Sciatic nerve (tissue), 2 donors: ENCODE results near the gene LRRC2. TPM values are rescaled to one million over a fixed set of nuclear protein-coding genes. Genes with fewer than 3 reads are reported as not detected.
"Not testable (repeated sequence)": the region's sequence is repeated elsewhere in the genome, so short reads cannot be mapped to it uniquely, and the experiment has no call there.

Experiments
- ATAC-seq: fragments of 200-7000 bp; cut with Tn5 transposase; one replicate; pipeline ENCODE4 v1.9.1; 2020; ENCODE audit warnings: mild to moderate bottlenecking, moderate library complexity
- DNase-seq: peaks from one replicate; pipeline ENCODE4 v3.0.0-alpha.2; 2020; ENCODE audit warnings: low spot score
- intact Hi-C: fragments of 100-400 bp; cut with DNase I; formaldehyde crosslinking; loops from one replicate; pipeline ENCODE4 v1.14.2; 2022
- total RNA-seq: library from RNA; stranded (reverse); fragmentation: NEBNext Ultra II Directional; extraction: Animal tissue kit (Norgen Biotek cat#: 25700); gene quantifications from one replicate; pipeline ENCODE4 v1.2.1, GENCODE V29; 2021
- donor health status: DM: no; HTN: no; CAD: no.
- donor health status: DM: no; HTN: no; CAD: no.

Gene LRRC2, protein sequence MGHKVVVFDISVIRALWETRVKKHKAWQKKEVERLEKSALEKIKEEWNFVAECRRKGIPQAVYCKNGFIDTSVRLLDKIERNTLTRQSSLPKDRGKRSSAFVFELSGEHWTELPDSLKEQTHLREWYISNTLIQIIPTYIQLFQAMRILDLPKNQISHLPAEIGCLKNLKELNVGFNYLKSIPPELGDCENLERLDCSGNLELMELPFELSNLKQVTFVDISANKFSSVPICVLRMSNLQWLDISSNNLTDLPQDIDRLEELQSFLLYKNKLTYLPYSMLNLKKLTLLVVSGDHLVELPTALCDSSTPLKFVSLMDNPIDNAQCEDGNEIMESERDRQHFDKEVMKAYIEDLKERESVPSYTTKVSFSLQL
- total RNA-seq: 2.2 TPM

DNA sequence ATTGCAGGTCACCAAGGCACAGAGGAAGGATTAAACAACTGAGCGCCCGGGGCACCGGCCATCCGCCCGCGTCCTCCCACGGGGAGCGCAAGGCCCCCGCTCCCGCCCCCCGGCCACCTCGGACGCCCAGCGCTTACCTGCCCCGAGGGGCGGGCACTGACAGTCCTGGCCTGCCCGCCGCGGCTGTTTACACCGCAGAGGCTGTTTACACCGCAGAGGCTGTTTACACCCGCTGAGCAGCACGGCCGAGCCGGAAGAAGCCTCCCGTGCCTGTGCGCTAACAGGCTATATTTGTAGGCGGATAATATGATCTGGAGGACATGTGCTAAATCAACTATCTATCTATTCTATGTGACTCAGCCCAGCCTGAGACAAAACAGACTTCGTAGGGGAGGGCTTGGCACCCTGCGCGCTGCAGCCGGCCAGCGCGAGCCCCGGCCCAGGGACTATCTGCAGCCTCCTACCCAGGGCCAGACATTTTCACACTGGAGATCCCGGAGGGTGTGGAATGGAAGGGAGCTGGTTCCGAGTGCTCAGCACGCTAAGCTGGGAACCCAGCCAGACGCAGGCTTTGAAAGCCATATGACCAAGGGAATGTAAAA, at the start of gene LRRC2:
Gene LRRC2 (minus strand): TSS at position 263 of the 602 bp plus-strand sequence. CDS start 14,711 bp downstream, outside the sequence.
- DNase-seq (no peak), ATAC-seq (peak; percentile 72)
- intact Hi-C loops: no loop called here

DNA sequence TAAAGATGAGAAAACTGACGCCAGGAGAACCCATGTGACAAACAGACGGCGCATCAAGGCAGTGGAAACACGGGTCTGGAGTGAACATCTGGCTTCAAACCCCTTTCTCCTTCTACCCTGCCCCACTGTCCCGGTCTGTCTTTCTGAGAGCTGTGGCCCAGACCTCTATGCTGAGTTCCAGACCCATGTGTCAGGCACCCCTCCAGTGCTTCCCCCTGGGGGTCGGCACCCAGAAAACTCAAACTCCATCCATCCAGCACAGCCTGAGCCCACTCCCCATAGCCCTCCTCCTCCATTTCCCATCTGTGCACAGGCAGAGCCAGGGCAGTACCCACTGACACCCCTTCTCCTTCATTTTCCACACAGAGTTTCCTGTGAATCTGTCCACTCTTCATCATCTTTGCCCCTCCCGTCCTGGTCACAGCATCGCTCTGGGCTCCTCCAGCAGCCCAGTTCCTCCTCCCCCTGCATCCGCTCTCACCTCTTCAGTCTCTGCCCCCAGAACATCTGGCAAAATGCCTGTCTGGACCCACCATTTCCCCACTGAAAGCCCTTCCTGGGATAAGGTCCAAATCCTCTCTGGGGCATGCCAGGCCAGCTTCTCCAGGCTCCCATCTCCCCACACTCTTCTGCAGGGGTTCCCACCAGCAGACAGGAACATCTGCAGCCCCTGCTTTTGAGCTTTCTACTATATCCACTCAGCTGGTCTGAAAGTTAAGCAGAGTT, 49.1 kb upstream of the LRRC2 start:
- intact Hi-C loops: no loop called here
- DNase-seq: no peak
- ATAC-seq: no peak

DNA sequence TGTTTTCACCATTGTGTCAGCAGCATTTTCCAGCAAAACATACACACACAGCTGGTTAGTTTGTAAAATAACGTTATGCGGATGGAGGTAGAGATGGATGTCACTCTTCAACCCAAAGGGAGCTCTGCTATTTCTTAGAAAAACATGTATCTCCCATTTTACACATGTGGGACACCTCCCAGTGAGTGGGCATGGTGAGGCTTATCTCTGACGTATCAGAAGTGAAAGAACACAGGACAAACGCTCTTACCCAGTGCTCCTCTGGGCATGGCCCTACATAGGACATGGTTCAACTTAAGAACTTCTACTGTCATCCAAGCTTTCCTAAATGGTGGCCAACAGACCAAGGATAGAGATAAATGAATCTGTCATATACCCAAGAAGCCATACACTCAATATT, 48.3 kb upstream of the LRRC2 start:
- ATAC-seq: no peak
- DNase-seq: no peak
- intact Hi-C loops: no loop called here

DNA sequence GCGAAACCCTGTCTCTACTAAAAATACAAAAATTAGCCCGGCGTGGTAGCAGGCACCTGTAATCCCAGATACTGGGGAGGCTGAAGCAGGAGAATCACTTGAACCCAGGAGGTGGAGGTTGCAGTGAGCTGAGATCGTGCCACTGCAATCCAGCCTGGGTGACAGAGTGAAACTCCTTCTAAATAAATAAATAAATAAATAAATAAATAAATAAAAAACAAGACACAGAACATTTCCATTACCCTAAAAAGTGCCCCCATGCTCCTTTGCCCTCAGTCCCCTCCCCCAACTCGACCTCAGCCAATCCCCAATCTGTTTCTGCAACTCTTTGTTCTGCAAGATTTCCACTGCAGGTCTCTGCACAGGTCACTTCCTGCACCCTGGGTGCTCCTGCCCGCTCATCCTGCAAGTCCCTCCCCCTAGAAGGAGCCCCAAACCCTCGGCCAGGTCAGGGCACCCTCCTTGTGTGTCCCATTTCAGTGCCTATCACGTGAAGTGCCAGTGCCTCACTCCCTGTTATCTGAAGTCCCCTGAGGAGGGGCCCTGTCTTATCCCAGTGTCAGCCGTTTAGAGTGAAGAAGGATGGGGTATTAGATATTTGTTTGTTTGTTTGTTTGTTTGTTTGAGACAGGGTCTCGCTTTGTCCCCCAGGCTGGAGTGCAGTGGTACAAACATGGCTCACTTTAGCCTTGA, 47.4 kb upstream of the LRRC2 start:
- DNase-seq (no peak), ATAC-seq (no peak)
- intact Hi-C loops: no loop called here

DNA sequence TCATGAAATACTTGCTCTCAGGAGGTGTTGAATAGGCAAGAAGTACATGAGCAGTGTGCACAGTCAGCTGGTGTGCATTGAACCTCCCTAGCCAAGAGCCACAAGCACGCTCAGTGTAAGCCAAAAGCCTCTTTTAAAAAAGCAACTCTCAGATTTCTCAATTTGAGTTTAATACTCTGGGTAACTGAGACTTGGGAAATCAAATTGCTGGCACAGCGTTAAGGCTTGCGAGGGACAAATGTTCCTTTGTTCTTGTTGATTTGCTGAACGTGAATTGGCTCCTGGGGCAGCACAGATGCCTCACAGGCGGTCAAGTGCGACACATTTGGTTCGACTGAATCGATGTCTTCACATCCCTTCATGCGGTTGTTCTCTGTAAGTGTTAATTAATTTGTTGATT, 46.2 kb upstream of the LRRC2 start, which contains the start of gene FAM240A:
Gene FAM240A (plus strand): TSS at position 202 of the 400 bp plus-strand sequence. CDS start 159 bp downstream, at position 361.
- intact Hi-C loops: no loop called here
- DNase-seq (no peak), ATAC-seq (peak; percentile 95)

DNA sequence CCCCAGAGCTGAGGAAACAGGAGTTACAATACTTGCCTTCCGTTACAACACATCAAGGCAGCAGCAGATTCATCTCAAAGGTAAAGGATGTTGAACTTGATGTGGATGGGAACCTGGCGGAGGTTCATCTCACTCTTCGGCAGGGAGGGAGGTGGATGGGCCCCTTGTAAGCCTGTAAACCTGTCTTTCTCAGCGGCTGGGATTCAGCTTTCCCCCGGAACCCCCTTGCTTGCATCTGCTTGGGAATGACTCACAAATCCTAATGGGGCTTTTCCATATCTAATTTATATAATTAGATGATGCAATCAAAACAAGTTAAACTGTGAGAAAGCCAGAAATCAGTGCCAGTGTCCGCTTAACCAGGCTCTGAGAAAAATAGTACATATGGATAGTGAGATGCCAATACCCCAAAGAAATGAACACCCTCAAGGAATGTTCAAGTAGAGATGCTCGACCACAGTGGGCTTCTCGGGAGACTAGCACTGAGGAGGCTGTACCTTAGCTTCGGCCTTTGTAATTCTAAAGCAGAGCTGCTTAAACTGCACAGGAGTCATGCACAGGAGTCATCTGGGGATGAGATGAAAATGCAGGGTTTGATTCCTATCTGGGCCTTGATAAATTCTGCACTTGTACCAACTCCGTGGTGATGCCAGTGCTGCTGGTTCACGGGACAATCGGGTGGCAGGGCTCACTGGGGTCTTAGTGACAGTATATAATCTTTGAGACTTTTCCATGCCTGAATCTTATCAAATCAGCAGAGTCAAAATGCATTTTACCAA, 44.0 kb upstream of the LRRC2 start:
- no peak for ATAC-seq
- no peak for DNase-seq
- intact Hi-C loops: no loop called here

DNA sequence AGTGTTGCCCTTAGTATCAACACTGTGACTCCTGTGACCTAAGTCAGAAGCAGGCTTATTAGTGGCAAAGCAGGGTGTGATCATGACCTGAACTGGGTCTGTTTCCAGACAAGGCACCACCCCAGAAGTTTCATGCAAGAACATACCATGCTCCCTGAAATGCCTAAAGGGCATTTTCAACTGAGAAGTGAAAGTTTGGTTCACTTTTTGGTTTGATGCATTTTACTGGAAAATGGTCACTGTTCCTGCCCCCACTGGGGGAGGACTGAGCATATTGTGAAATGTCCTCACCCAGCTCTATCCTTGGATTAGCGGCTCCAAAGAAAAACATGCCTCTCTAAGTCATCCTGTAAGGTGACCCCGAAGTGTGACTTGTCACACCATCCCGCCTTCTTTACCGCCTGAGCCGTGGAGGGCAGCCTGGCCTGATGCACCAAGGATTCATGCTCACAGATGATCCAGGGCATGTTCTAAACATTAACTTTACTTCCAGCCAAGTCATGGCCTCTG, 43.2 kb upstream of the LRRC2 start:
- intact Hi-C loops: no loop called here
- no peak for DNase-seq
- ATAC-seq: no peak

DNA sequence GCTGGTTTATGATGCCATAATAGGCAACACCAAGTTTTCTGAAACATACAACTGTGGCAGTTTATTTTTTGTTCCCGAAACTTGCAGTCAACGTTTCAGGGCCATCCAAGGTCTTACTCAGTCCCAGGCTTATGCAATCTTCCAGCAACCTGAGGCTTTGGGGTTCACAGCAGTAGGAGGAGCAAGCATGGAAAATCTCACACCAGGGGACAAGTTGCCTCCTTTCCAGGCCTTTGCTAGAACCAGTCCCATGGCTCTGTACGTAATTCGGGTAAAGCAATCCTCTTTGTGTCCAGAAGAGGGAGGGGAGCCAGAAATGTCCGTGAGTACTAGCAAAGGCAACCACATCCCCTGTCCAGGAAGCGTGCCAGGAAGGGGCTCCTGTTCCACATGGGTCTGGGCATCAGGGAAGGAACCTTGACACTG, 41.5 kb upstream of the LRRC2 start:
- no peak for DNase-seq
- intact Hi-C loops: no loop called here
- peak; percentile 66 for ATAC-seq

DNA sequence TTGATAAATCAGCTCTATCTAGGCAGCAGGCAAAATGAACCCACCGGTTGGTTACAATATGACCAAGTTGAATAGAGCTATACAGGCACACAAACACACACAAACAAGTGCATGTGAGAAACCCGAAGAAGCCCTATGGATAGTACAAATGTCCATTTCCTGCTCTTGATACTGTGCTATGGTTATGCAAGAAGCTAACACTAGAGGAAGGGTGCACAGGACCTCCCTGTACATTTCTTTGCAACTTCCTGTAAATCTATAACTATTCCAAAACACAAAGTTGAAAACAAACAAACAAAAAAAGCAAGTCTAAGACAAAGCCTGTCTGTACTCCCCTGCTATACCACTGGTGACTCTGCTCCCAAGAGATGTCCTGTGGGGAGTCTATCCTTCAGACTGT, 38.0 kb upstream of the LRRC2 start:
- DNase-seq (no peak), ATAC-seq (no peak)
- intact Hi-C loops: no loop called here

DNA sequence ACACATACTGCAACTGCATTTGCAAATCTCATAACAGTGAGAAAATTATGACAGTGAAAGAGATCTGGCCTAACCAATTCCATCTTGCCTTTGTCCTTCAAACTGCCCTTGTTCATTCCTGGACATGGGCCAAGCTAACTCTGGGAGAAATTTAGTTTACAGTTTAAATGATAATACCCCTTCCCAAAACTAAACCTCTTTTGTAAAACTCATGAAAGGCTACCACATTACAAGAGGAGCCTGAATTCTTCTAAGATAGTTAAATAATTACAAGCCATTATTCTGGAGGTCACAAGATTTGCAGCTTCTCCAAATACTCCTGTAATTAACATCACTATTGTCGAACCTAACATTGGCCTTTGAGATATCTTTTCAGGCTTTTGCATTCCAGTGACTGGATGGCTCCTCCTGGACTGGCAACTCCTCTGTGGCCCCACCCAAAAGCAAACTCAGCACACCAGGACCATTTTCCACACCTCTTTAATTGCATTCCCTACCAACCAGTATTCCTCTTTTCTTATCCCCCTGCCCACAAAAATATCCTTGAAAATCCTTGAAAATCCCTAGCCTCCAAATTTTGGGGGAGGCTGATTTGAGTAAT, 37.4 kb upstream of the LRRC2 start:
- DNase-seq (no peak), ATAC-seq (no peak)
- intact Hi-C loops: no loop called here

DNA sequence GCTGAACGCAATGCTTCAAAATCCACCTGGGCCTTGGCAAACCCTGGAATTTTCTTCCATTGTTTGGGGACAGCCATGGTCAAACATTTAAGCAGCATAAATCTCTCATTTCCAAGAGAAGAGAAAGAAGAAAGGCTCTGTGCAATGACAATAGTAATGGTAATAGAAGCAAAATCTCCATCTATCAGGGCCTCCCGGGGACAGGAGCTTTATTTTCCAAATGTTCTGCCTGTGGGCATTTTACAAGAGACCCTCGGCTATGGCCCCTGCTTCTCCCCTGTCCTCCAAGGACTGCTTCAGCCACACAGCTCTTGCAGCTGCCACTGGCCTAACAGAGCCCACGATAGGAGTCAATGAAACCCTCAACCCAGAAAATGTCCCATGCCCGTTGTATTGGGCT, 33.5 kb upstream of the LRRC2 start:
- DNase-seq: no peak
- intact Hi-C loops: no loop called here
- ATAC-seq: no peak

DNA sequence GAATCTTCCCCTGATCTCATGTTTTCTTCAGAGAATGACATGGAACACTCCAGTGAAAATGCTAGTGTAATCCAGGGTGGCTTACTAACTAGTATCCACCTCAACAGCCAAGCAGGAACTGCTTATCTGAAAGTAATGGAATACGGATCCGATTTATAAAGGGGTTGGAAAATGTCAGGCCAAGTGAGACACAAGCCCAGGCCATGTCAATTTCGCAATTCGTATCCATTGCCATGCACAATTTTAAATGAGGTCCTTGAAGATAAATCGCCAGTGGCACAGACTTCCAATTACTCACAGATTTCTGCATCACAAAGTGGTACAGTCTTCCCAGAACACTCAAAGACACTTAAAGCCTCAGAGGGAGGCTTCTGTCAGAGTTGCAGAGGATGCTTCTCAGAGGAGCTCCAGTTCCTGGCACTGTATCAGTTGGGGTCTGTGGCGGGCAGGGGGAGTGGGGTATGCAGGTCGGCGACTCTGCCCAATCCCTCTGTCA, 29.8 kb upstream of the LRRC2 start:
- no peak for ATAC-seq
- no peak for DNase-seq
- intact Hi-C loops: no loop called here

DNA sequence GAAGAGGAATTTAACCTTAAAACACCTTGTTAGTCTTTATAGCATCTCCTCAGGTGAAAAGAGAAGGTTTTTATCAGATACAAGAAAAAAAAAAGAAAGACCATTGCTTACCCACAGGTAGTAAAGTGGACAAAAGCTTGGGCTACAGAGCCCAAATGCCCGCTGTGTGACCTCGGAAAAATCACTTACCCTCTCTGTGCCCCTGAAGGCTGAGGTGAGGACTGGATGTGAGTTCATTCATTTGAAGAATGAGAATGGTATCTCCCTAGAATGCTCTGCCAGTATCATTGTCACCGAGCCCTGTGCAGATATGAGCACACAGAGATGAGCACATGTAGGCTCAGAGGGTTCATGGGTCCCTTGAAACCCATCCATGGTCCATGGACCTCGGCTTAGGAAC, 28.6 kb upstream of the LRRC2 start:
- intact Hi-C loops: no loop called here
- DNase-seq (no peak), ATAC-seq (no peak)

DNA sequence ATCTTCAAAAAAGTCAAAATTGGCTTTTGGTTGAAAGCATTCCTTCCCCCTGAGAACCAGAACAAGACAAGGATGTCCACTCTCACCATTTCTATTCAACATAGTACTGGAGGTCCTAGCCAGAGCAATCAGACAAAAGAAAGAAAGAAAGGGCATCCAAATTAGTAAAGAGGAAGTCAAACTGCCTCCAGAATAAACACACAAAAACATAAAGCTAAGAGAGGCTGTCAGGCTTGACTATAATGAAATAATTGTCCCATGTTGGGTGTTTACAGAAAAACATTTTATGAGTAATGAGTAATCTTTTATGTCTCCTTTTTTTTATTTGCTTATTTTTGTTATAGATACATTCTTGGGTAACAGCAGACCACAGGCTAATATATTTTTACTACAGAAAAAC, 27.9 kb upstream of the LRRC2 start:
- DNase-seq (no peak), ATAC-seq (no peak)
- intact Hi-C loops: no loop called here

DNA sequence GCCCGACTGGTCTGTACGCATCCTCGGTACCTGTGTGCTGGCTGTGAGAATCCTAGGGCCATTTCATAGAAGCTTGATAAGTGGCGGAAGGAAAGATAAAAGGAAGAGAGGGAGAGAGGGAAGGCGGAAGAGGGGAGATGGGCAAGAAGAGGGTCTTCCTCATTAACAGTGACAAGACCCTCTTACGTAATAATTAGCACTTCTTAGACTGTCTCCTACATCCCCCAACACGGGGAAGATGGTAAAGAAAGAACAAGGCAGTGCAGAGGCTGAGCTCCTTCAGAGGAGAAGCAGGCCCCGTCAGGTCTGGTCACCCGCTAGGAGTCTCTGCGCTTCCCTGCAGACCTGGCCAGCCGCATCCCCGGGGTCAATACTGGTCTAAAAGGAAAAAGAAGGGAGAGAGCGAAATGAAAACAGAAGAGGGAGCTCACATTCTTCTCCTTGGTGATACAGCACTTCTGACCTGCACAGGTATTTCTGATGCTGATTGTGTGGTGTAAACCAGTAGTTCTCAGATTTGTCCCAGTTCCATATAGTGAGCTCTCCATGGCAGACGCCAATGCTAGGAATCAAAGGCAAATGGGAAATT, 27.3 kb upstream of the LRRC2 start:
- intact Hi-C loops: no loop called here
- no peak for DNase-seq
- no peak for ATAC-seq

DNA sequence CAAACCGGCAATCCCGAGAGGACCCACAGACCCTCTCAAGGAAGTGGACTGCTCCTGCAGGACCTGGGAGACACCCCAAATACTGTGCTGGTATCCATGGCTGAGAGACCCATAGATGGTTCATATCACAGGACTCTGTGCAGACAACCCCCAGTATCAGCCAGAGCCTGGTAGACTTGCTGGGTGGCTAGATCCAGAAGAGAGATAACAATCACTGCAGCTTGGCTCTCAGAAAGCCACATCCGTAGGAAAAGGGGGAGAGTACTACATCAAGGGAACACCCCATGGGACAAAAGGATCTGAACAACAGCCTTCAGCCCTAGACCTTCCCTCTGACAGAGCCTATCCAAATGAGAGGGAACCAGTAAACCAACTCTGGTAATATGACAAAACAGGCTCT, 21.2 kb upstream of the LRRC2 start:
- ATAC-seq, DNase-seq, intact Hi-C loops: not testable (repeated sequence)

DNA sequence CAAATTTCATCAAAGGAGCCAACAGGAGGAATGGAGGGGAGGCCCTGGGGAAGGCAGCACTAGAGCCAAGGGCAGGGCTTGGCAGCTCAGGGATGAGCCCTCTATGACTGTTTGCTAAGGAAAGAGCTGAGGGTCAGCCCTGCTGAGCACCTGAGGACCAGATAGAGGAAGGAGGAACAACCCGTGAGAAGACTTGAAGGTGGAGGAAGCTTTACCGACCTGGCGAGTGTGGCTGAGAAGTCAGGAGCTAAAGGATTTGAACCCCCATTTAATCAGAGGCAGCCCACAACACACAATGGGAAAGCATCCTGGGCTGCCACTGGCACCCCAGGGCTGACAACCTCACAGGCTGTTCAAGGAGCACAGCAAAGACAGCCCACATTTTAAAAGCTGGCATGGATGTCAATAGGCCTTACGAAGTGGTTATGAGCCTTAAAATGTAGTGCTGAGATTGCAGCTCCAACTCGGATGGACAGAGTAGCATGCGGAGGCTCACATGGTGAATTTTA, 20.7 kb upstream of the LRRC2 start:
- ATAC-seq (no peak), DNase-seq (no peak)
- intact Hi-C loops: no loop called here
